Left kidney (tissue), 2 donors: ENCODE measurements around the gene ROPN1B. TPM values are rescaled to one million over a fixed set of nuclear protein-coding genes. Genes with fewer than 3 reads are reported as not detected.
"Not testable (repeated sequence)": the region's sequence is repeated elsewhere in the genome, so short reads cannot be mapped to it uniquely, and the experiment has no call there.

ENCODE experiments used
- DNase-seq: peaks from one replicate; pipeline ENCODE4 v3.0.0-alpha.2; 2013
- polyA plus RNA-seq: library from polyadenylated mRNA; unstranded; fragments of 120-200 nt; gene quantifications from one replicate; pipeline ENCODE4 v1.2.1, GENCODE V29; 2013; ENCODE audit not compliant: insufficient read length

The ROPN1B gene
- polyA plus RNA-seq, 1 donor = 1.6 TPM

DNA sequence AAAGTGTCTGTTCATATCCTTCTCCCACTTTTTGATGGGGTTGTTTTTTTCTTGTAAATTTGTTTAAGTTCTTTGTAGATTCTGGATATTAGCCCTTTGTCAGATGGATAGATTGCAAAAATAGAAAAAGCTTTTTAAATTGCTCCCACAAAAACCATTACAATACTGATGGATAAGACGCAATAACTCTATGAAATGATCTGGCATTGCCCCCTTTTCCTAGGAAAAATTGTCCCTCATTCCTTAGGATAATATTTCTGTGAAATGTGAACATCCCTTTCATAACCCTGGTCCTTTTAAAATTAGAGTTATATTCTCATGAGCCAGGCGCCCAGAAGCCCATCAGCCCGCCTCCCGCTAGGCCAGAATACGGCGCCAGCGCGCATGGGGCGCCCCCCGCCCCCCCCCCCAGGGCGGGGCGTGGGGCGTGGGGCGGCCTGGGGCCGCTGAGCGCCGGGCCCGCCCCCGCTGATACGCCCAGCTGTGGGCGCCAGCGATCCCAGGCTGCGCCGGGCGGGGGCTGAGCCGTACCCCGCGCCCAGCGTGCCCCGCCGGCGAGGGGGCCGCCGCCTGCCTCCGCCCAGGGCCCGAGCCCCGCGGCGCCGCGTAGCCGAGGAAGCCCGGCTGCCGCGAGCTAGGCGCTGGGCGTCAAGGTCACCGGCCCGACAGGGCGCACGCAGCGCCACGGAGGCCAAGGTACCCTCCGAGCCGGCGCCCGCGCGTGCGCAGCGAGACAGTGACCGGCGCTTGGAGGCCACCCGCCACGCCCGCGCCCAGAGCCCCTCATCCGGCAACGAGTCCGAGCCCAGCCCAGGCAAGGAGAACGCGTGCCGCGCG lies 11.1 kb upstream of the ROPN1B start:
- DNase-seq = no peak

DNA sequence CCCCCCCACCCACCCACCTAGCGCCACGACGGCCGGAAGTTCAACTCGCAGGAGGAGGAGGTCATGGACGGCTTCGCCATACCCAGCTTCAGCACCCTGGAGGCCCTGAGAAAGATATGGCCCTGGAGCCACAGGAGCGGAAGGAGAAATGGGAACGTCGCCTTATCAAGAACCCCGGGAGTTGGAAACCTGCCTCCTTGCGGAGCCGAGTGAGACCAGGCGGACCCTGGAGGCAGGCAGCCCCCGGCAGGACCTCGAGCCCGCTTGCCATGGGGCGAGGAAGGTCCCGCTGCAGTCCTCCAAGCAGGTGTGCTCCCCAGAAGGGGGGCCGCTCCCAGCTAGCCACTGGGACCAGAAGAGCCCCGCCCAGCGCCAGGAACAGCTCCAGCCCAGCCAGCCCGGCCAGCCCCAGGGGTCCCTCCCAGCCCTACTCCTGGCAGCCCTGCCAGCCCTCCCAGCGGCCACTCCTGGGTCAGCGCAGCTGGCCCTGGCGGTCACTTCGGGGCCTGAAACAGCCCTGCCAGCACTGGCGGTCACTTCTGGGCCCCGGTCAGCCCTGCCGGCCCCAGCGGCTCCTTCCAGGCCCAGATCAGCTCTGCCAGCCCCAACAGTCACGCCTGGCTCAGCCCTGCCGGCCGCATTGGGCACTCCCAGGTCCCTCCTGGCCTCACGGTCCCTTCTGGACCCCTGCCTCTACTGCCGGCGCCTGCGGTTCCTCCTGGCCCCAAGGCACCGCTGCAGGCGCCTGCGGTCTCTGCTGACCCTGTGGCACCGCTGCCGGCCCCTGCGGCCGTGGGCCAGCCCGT lies 10.3 kb upstream of the ROPN1B start:
- no peak for DNase-seq

DNA sequence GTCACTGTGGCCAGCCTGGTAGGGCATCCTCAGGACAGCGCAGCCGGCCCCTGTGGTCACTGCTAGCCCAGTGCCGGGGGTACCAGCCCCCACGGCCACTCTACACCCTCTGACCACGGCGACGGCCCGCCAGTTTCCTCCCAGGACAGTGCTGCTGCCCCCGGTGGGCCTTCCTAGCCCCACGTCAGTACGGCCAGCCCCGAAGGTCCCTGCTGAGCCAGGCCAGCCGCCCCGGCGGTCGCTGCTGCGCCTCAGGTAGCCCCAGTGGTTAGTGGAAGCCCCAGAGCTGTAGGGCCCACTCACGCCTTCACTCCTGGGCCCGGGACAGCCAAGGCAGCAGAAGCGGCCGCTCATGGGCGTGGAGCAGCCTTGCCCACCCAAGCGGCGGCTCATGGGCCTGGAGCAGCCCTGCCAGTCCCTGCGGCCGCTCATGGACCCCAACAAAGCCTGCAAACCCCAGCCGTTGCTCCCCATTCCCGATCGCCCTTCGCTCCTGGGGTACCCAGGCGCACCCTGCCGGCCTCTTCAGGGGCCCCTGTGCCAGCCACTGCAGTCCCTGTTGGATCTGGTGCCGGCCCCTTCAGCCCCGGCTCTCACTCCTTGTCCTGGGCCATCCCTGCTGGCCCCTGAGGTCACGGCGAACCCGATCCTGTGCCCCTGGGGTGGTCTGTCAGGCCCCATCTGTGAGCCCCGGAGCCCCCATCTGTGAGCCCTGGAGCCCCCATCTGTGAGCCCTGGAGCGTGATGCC lies 9.5 kb upstream of the ROPN1B start:
- no peak for DNase-seq

DNA sequence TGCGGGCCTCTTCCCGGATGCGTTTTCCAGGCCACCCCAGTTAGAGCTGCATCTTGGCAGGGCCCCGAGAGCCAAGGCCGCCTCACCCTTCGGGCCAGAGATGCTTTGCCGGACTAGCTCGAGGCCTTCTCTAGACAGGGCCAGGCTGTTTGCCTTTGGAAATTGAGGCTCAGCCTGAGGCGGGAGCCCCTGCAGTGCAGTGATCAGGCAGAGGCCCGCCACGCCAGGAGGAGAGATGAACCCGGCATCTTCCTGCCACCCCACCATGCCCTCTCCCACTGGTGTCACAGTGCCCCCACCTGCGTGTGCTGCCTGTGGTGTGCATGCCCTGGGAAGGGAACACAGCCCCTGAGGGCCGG lies 8.9 kb upstream of the ROPN1B start:
- DNase-seq = no peak

DNA sequence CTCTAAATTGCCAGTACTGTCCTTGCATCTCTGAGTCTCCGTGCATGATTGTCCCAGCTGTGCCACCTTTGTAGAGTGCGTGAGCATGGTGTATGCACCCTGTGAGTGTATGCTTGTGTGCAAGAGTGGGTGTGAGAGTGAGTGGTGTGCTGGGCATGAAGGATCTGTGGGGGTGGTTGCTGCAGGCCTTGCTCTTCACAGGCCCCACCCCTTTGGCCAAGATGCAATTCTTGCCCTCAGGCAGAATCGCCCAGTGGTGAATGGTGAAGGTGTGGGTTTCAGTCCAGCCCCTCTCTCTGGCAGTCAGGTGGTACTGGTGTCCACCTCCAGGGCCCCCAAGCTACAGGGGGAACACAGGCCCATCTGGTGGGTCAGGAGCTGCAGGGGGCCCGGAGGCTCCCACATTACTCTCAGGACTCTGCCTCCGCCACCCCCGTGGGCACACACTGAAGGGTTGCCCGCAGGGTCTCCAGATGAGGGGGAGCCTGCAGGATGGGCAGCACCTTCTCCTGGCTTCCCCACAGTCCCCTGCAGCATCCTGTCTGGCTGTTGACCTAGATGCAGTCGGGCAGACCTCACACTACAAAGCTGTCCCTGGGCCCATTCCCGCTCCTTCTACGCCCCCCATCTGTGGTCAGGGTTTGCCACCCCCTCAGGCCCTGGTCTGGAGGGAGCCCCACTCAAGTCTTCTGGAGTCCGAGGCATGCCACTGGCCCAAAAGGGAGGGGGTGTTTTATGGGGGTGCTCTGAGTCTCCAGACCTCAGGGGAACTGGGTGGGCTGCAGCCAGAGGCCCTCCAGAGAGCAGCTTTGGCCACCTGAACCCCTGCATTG lies 8.3 kb upstream of the ROPN1B start:
- no peak for DNase-seq

DNA sequence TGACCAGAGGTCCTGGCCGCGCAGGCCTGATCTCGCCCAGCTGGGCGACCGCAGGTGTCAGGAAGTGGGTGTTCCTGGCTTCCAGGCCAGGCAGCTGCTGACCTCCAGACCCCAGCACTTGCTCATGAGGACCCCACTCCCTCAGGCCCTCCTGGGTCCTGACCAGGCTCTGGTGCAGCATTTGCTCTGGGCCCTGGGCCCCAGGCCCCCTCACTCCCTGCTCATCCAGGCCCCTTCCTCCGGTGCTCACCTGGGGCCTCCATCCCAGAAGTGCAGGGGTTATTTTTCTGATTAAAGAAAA lies 7.7 kb upstream of the ROPN1B start:
- no peak for DNase-seq

DNA sequence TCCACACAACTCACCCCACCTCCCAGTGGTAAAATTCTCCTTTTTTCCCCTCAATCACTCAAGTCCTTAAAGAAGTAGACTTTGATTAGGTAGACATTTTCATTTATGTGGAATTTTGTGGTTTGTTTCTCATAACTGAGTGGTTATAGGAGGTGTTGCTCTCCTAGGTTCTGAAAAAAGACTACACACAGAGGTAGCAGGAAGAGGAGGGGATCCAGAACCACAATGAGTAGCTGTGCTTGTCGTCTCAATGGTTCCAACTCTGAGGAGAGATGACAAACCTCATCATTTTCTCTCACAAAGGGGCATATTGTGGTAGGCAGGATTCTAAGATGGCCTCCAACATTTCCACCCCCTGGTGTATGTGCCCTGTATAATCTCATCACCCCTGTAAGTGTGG lies 5.1 kb upstream of the ROPN1B start:
- DNase-seq = not testable (repeated sequence)

DNA sequence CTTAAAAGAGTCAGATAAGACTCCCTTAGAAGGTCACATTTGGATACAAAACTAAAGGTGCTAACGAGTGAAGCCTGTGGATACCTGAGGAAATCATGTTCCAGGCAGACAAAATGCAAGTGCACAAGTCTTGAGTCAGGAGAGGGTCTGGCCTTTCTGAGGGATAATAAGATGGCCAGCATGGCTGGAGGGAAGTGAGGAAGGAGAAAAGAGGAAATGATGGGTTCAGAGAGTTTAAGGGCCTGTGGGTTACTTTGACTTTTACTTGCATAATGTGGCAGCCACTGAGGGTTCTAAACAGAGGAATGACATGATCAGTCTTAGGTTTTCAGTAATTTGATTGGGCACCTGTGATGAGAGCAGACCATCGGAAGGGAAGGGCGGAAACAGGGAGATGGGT lies 3.5 kb upstream of the ROPN1B start:
- DNase-seq = no peak

DNA sequence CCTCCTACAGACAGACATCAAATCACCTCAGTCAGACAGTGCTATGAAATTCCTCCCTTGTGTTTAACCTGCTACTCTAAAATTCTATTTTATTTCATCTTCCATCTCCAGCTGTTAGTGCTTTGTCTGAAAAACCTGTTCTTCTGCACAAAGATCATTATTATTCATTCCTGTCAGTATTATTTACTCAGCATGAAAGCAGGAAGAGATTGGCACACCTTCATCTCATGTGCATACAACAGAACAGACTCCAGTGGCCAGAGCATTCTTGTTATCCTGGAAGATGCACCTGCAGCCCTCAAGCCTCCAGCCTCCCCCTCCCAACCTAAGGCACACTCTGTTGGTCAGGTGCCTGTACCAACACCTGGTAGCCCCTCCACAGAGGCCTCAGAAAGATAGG lies 1.8 kb upstream of the ROPN1B start:
- DNase-seq = no peak

DNA sequence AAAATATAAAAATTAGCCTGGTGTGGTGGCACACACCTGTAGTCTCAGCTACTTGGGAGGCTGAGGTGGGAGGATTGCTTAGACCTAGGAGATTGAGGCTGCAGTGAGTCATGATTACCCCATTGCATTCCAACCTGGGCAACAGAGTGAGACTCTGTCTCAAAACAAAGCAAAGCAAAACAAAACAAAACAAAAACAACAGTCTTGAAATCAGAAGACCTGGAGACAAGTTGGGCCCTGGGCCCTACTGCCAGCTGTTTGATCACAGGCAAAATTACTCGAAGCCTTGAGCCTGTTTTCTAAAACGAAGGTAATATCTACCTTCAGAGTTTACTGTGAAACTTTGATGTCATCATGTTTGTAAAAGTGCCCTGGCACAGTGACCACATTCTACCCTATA lies 857 bp upstream of the ROPN1B start:
- not testable (repeated sequence) for DNase-seq

DNA sequence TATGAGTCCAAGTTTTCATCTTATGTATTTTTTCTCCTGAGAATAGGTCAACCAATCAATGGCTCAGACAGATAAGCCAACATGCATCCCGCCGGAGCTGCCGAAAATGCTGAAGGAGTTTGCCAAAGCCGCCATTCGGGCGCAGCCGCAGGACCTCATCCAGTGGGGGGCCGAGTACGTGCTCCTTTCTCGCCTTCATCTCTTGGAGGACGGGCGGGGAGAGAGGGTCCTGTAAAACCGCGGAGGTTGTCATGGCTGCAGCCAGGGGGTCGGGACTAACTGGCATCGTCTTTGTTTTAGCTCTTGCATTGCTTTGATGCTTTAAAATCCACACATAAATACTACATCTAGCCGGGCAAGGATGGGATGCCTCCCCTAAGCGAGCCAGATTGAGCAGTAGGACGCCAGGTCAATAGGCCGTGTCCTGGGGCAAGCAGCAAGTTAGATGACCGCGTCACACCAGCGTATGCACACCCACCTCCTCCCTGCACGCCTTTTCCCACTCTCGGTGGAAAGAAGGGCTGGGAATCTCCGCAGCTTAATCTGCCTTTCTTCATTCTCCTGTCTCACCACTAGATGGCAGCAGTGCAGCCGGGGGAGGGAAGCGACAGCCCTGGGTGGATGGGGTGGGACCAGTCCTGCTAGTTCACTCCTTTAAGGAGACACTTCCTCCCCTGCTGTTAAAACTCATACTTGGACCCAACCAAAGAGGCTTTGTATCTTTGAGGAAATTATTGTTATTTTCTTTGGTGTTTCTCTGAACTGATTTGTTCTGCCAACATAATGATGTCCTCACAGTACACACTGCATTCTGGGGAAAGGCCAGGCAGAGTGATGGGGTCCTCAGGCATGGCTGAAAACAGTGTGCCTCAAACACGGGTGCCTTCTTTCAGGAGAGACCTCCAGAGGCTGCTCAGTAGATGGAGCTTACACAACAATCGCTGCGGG lies 3.3 kb downstream of the ROPN1B start:
- peak; percentile 31 for DNase-seq

DNA sequence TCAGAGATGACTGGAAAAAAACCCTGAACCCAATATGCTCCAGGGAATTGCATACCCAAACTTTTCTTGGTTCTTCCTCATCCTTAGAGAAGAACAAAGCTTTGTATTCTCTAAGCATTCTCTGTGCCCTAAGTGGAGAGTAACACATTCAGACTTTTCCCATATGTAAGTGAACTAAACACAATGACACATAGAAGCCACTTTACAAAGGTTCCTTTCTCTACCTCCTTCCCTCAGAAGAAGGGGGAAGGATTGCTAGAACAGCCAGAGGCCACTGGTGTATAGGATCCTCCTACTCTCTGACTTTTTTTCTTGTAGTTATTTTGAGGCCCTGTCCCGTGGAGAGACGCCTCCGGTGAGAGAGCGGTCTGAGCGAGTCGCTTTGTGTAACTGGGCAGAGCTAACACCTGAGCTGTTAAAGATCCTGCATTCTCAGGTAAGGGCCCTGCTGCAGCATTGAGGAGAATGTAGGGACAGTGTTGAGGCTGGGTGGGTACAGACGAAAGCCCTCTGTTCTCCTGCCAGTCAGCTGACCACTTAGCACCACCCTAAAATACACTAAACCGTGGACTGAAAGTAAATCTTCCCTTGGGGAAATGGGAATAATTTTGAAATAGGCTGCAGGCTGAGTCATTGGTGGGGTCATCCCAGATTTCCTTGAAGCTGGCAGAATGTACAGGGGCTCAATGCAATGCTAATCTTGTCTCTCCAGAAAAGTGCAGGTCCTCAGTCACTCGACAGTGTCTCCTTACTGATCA lies 6.4 kb downstream of the ROPN1B start:
- not testable (repeated sequence) for DNase-seq

DNA sequence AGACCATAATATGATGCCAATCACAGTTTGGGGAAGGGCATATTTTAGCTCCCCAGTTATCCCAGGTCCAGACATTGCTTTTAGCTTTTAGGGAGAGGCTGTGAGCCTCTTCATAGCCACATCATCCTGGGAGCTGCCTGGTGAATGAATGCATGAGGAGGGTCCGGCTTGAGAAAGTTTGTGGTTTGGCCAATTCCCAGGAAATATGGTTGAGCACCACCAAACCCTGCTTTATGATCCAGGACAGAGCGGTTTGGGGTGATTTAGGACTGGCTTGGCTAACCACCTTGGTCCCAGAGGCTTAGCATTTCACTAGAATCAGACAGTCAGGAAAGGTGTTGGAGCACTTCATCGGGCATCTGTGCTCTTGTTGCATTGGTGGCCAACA lies 7.0 kb downstream of the ROPN1B start:
- not testable (repeated sequence) for DNase-seq

DNA sequence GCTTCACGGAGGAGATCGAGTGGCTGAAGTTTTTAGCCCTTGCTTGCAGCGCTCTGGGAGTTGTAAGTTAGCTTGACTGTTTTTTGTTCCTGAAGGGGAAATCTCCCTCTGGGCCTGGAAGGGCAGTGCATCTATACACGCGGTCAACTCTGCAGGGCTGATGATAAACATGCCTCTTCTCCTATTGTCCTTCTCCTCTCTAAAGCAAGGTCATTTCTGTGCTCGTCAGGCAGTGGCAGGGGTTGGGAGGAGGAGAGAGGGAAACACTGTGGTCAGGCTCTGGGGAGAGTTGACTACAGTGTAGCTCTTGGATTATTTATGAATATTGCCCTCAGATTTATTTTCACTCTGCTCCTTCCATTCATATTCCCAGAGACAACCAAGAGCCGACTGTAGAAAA lies 8.1 kb downstream of the ROPN1B start:
- not testable (repeated sequence) for DNase-seq

DNA sequence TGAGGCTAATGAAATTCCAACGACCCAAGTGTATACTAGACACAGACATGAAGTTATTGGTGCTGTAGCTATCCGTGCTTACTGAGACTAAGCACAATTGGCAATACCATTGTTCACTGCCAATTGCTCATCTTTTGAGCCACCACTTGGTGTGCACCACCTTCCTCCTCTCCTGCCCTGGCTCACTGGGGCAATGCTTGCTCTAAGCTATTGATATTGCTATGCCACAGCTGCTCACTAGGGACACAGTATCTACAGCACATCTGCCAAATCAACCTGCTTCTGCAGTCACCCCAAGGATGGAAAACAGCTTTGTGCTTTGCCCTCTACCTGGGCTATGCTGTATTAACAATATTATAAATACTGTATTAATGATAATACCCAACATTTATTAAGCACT lies 16.0 kb downstream of the ROPN1B start:
- DNase-seq = not testable (repeated sequence)

DNA sequence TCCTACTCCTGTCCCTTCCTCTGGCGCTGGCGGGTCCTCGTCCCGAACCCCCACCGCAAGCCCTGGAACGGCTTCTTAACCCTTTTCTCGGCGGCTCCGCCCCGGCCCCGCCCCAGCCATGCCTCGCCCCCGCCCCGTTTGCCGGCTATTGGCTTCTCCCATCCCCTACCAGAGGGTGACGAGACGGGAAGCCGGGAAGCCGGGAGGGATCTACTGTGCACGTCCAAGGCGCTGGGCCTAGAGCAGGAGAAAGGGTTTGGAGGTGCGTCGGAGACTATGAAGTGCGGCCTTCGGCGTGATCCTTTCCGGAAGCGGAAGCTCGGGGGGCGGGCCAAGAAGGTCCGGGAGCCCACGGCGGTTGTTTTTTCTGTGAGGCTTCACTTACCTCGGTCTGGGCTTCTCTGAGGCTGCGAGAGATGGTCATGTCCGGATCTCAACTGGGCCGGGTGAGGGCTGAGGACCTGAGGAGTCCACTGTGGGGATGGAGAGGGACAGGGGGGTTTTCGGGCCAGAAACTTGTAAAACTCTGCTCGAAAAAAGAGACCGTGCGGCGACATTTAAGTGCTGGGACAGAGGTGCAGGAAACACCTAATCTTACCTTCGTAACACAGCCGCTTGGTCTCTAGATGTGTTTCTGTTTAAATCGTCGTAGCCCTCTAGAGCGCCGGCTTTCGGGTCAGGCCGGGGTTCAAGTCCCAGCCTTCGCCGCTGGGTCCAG lies 21.4 kb downstream of the ROPN1B start:
- peak; percentile 87 for DNase-seq

DNA sequence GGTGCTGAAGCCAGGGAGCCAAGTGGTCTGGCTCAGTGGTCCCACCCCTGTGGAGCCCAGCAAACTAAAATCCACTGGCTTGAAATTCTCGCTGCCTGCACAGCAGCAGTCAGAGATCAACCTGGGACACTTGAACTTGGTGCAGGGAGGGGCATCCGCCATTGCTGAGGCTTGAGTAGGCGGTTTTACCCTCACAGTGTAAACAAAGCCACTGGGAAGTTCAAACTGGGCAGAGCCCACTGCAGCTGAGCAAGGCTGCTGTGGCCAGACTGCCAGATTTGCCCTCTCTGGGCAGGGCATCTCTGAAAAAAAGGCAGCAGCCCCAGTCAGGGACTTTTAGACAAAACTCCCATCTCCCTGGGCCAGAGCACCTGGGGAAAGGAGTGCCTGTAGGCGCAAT lies 27.8 kb downstream of the ROPN1B start:
- DNase-seq = not testable (repeated sequence)

DNA sequence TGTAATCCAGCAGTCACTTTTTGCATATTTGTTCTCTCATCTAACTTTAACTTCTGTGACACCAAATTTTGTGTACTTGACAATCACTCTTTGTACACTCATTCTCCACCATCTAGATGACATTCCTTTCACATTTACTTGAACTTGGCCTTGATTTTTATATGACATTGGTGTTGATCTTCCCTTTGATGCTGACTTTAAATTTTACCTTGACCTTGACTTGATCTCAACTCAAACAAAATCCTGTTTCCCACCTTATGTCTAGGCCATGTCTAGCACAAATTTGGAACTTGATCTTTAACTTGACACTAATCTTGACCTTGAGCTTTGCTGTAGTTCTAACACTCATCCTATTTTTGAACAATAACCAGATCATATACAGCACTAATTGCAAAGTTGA lies 33.2 kb downstream of the ROPN1B start:
- DNase-seq = no peak

DNA sequence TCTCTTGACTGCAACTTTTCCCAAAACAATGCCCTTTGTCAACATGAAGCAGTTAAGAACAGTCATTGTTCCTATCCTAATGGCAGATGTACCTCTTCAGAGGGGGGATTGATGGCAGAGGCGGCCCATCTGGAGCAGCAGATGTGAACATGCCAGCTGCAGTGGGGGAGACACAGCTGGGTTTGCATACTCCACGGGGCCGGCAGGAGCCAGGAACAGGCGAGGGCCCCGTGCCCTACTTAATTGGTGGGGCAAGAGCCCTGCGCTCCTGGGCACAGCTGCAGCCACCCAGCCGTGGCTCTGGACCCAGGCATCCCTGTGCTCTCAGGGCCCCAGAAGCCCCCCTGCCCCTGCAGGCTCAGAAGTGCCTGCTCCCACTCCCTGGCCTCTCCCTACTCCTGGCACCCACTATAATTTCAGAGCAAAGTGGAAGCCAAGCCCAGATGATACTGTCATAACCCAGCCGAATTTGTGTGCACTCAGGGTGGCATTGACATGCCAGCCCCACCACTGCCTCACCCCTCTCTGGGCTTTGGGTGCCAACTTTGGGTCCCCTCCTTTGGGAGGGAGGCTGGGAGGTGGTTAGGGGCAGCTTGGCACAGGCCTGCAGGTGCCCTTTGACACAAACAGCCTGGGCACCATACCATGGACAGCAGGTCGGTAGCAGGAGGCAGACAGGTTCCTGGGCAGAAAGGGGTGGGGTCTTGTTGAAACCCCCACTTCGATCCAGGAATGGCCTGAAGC lies 34.6 kb downstream of the ROPN1B start:
- no peak for DNase-seq
